T-cell (primary cell): Measurements from ENCODE around the gene OST4. TPM values are rescaled to one million over a fixed set of nuclear protein-coding genes. Genes with fewer than 3 reads are reported as not detected.

Source experiments
- ATAC-seq, 4 experiments: fragments of 200-7000 bp in 3 of 4; fragments of 150-1000 bp in 1 of 4; cut with Tn5 transposase; replicated peaks in 1 of 4; 1 replicate in 3 of 4; 2 replicates in 1 of 4; pipeline ENCODE4 v1.10.0; 2021; ENCODE audit warnings: moderate library complexity in 3 of 4, mild to moderate bottlenecking in 2 of 4, moderate number of reproducible peaks in 1 of 4
- CTCF ChIA-PET, 2 donors: fragments of 300-600 bp; sonication (Branson Sonifier 250); formaldehyde crosslinking; loops; one replicate each; lab custom pipeline; 2022; ENCODE audit warnings: antibody characterized with exemption in 2 of 2; lab: Charles Lee
- POLR2A ChIA-PET, 2 donors: fragments of 300-600 bp; sonication (Branson Sonifier 250); formaldehyde crosslinking; loops; one replicate each; lab custom pipeline; 2022; ENCODE audit warnings: antibody characterized with exemption in 2 of 2; lab: Charles Lee
- DNase-seq, 35 experiments: peaks; one replicate each; pipeline versions ENCODE4 v3.0.0 to v3.0.0-alpha.2; 2013 to 2023
- H3K27ac ChIP-seq: one replicate; pipeline ENCODE4 v1.5.1; 2013; ENCODE audit warnings: low read length
- H3K27me3 ChIP-seq, 2 experiments: replicated peaks in 1 of 2; 1 replicate in 1 of 2; 2 replicates in 1 of 2; pipeline versions ENCODE4 v1.6.1 to v1.7.0; 2013; ENCODE audit warnings: low read length in 1 of 2, mixed read lengths in 1 of 2; ENCODE audit not compliant: control insufficient read depth in 2 of 2, insufficient read depth in 2 of 2; ENCODE audit errors: extremely low read depth in 1 of 2
- H3K36me3 ChIP-seq, 2 donors: 1 replicate in 1 of 2; 2 replicates in 1 of 2; pipeline versions ENCODE4 v1.6.1 to v1.7.0; 2013; ENCODE audit warnings: low read length in 1 of 2; ENCODE audit not compliant: control insufficient read depth in 2 of 2, insufficient read depth in 1 of 2; ENCODE audit errors: extremely low read depth in 1 of 2
- H3K4me1 ChIP-seq, 2 experiments: 1 replicate in 1 of 2; 2 replicates in 1 of 2; pipeline versions ENCODE4 v1.6.1 to v1.7.0; 2013; ENCODE audit warnings: low read length in 2 of 2, mixed read lengths in 1 of 2; ENCODE audit not compliant: insufficient read depth in 2 of 2, control insufficient read depth in 1 of 2; ENCODE audit errors: extremely low read depth in 1 of 2
- H3K4me3 ChIP-seq, 2 donors: 1 replicate in 1 of 2; 2 replicates in 1 of 2; pipeline versions ENCODE4 v1.5.1 to v1.7.0; 2013; ENCODE audit warnings: mild to moderate bottlenecking in 2 of 2, low read length in 1 of 2, moderate library complexity in 1 of 2; ENCODE audit not compliant: control insufficient read depth in 1 of 2; ENCODE audit errors: extremely low read depth in 1 of 2
- H3K9me3 ChIP-seq: 2 replicates; pipeline ENCODE4 v1.7.0; 2013
- H3K27ac Mint-ChIP-seq, 2 donors: one replicate each; pipeline ENCODE4 v1.8.0; 2020 to 2021; ENCODE audit warnings: mild to moderate bottlenecking in 2 of 2, mixed read lengths in 2 of 2
- H3K27me3 Mint-ChIP-seq, 2 donors: one replicate each; pipeline ENCODE4 v1.8.0; 2021 to 2022; ENCODE audit warnings: mixed read lengths in 2 of 2
- H3K36me3 Mint-ChIP-seq: one replicate; pipeline ENCODE4 v1.8.0; 2021; ENCODE audit warnings: mixed read lengths
- H3K4me1 Mint-ChIP-seq, 3 donors: one replicate each; pipeline ENCODE4 v1.8.0; 2020 to 2022; ENCODE audit warnings: mixed read lengths in 3 of 3, mild to moderate bottlenecking in 1 of 3
- H3K4me3 Mint-ChIP-seq, 3 donors: one replicate each; pipeline ENCODE4 v1.8.0; 2020 to 2022; ENCODE audit warnings: mild to moderate bottlenecking in 3 of 3, mixed read lengths in 3 of 3, moderate library complexity in 3 of 3
- H3K9me3 Mint-ChIP-seq, 3 donors: one replicate each; pipeline ENCODE4 v1.8.0; 2020 to 2022; ENCODE audit warnings: mixed read lengths in 3 of 3
- WGBS: methylation state at CpG from one replicate; pipeline ENCODE4 v1.1.5; 2013; ENCODE audit warnings: missing lambda C conversion rate; ENCODE audit not compliant: insufficient coverage; 5-methylcytosine and 5-hydroxymethylcytosine counted together
- total RNA-seq, 35 experiments: library from RNA in 6 of 35; stranded (reverse) in 6 of 35; fragments of 120-200 nt in 1 of 35; gene quantifications; one replicate each; pipeline versions ENCODE4 v1.2.1 to v1.2.4 and lab custom pipeline; 2013 to 2026

The OST4 gene
- total RNA-seq, 5 donors from 2014 or later (not counting 1 experiment from before 2014, with no cell fraction given): 217 to 292 (median 236) TPM

GRCh38 chr2:27100036-27100435 is 28.6 kb upstream of the OST4 start:
- WGBS: 93% methylated on average over 7 of the region's 10 CpGs
- no peaks in the 10 kb centered on the region for H3K9me3 ChIP-seq
- peaks cover 2 to 9% of the 10 kb centered on the region in 2 experiments for H3K4me1 ChIP-seq
- no peak overlapping the region for H3K27ac ChIP-seq
- ATAC-seq (no peak), DNase-seq (no peak)
- Mint-ChIP-seq H3K4me3 (no peak overlapping the region), H3K36me3 (no peaks in the 10 kb centered on the region), H3K4me1 (peaks cover 12 to 17% (median 15%) of the 10 kb centered on the region in 3 donors), H3K27me3 (peaks cover 1 to 6% of the 10 kb centered on the region in 2 donors), H3K9me3 (no peaks in the 10 kb centered on the region), H3K27ac (no peak overlapping the region)
- ChIA-PET CTCF (interaction anchor here (0.5 to 1.2 kb wide), 5 partner anchors 70 to 204 kb away, joined by 3 to 4 read pairs (median 3); no protein-coding TSS in a partner anchor), POLR2A (no interaction called here)
- H3K27me3 ChIP-seq: peaks cover 0 to 14% of the 10 kb centered on the region in 2 experiments
- no peak overlapping the region for H3K4me3 ChIP-seq
- peaks cover 0 to 3% of the 10 kb centered on the region in 2 donors for H3K36me3 ChIP-seq

GRCh38 chr2:27099334-27099955 is 28.0 kb upstream of the OST4 start:
- Mint-ChIP-seq H3K27me3 (peaks cover 0 to 3% of the 10 kb centered on the region in 2 donors), H3K9me3 (no peaks in the 10 kb centered on the region), H3K36me3 (no peaks in the 10 kb centered on the region), H3K4me1 (peaks cover 12 to 22% (median 15%) of the 10 kb centered on the region in 3 donors), H3K27ac (no peak overlapping the region), H3K4me3 (no peak overlapping the region)
- ChIA-PET CTCF (interaction anchor here (0.9 to 1.9 kb wide), 5 partner anchors 70 to 204 kb away, joined by 3 to 7 read pairs (median 3); no protein-coding TSS in a partner anchor), POLR2A (no interaction called here)
- Histone ChIP-seq H3K27ac (no peak overlapping the region), H3K4me1 (peaks cover 2 to 9% of the 10 kb centered on the region in 2 experiments), H3K27me3 (peaks cover 0 to 16% of the 10 kb centered on the region in 2 experiments), H3K36me3 (peaks cover 0 to 3% of the 10 kb centered on the region in 2 donors), H3K4me3 (no peak overlapping the region), H3K9me3 (no peaks in the 10 kb centered on the region)
- ATAC-seq: no peak
- no peak for DNase-seq
- 89% methylated on average over 14 of the region's 19 CpGs for WGBS

DNA sequence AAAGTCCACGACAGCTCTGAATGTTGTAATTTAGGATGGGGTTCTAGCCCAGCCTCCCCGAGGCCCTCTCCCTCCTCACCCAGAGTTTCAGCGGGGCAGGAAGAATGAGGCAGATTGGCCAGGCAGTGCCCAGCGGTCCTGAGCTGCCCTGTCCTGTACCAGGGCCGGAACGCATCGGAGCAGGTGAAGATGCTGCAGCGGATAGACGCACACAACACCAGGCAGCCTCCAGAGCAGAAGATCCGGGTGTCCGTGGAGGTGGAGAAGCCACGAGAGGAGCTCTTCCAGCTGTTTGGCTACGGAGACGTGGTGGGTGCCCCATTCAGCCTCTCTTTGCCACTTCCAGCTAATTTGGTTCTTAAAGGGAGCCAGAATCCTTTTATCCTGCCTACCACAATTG is 25.9 kb upstream of the OST4 start:
- H3K27me3 Mint-ChIP-seq: no peaks in the 10 kb centered on the region
- no peaks in the 10 kb centered on the region for H3K36me3 Mint-ChIP-seq
- no peak overlapping the region for H3K27ac ChIP-seq
- H3K9me3 ChIP-seq: no peaks in the 10 kb centered on the region
- peaks cover 12 to 22% (median 15%) of the 10 kb centered on the region in 3 donors for H3K4me1 Mint-ChIP-seq
- H3K4me3 Mint-ChIP-seq: no peak overlapping the region
- H3K4me3 ChIP-seq: no peak overlapping the region
- CTCF ChIA-PET: interaction anchor here (0.6 to 1.3 kb wide), 6 partner anchors 8 to 1304 kb away, joined by 3 to 8 read pairs (median 4); partner anchors contain the start of gene KHK (in 1 of the 2)
- H3K9me3 Mint-ChIP-seq: no peaks in the 10 kb centered on the region
- POLR2A ChIA-PET: no interaction called here
- DNase-seq: no peak
- H3K4me1 ChIP-seq: peaks cover 2 to 9% of the 10 kb centered on the region in 2 experiments
- H3K36me3 ChIP-seq: peaks cover 0 to 3% of the 10 kb centered on the region in 2 donors
- H3K27ac Mint-ChIP-seq: no peak overlapping the region
- no peak for ATAC-seq
- 93% methylated on average over 11 of the region's 14 CpGs for WGBS
- peaks cover 0 to 10% of the 10 kb centered on the region in 2 experiments for H3K27me3 ChIP-seq

- Mint-ChIP-seq H3K27ac (no peak overlapping the region), H3K4me1 (peaks cover 12 to 23% (median 15%) of the 10 kb centered on the region in 3 donors), H3K4me3 (peak overlapping the region in 1 of 3 donors; percentile 59), H3K27me3 (no peaks in the 10 kb centered on the region), H3K36me3 (peaks cover under 1% of the 10 kb centered on the region), H3K9me3 (no peaks in the 10 kb centered on the region)
- CTCF ChIA-PET: interaction anchor here (0.5 to 1.5 kb wide), 9 partner anchors 9 to 1304 kb away, joined by 3 to 8 read pairs (median 4); partner anchors contain the start of gene KHK (in 1 of the 2)
- H3K27me3 ChIP-seq: peaks cover 0 to 6% of the 10 kb centered on the region in 2 experiments
- no peak for DNase-seq
- WGBS: 100% methylated on average over 2 of the region's 3 CpGs
- H3K9me3 ChIP-seq: no peaks in the 10 kb centered on the region
- ATAC-seq: no peak
- H3K4me3 ChIP-seq: no peak overlapping the region
- H3K36me3 ChIP-seq: peaks cover 0 to 3% of the 10 kb centered on the region in 2 donors
- peaks cover 2 to 9% of the 10 kb centered on the region in 2 experiments for H3K4me1 ChIP-seq
- POLR2A ChIA-PET: no interaction called here
- no peak overlapping the region for H3K27ac ChIP-seq
These were observed 25.4 kb upstream of the OST4 start for GRCh38 chr2:27096748-27097297.

- peak overlapping the region in 1 of 2 donors; percentile 16 for H3K27ac Mint-ChIP-seq
- Histone ChIP-seq H3K4me1 (peaks cover 2 to 9% of the 10 kb centered on the region in 2 experiments), H3K27ac (no peak overlapping the region), H3K36me3 (peaks cover 0 to 3% of the 10 kb centered on the region in 2 donors), H3K9me3 (no peaks in the 10 kb centered on the region), H3K27me3 (peaks cover 0 to 6% of the 10 kb centered on the region in 2 experiments), H3K4me3 (peak overlapping the region; percentile 23 to 46)
- 37% methylated on average over 12 of the region's 18 CpGs for WGBS
- no peaks in the 10 kb centered on the region for H3K9me3 Mint-ChIP-seq
- no peaks in the 10 kb centered on the region for H3K27me3 Mint-ChIP-seq
- ChIA-PET POLR2A (interaction anchor here in 1 of 2 donors (0.6 kb wide), 1 partner anchor 183 kb away, joined by 4 read pairs; no protein-coding TSS in a partner anchor), CTCF (interaction anchor here in 1 of 2 donors (0.5 to 1.5 kb wide), 5 partner anchors 9 to 588 kb away, joined by 3 to 7 read pairs (median 4); partner anchors contain the start of gene KHK)
- H3K36me3 Mint-ChIP-seq: peaks cover 3% of the 10 kb centered on the region
- ATAC-seq (peak; percentile 78 to 97 (median 81)), DNase-seq (peak in 15 of 35 experiments; percentile 11 to 65 (median 29))
- H3K4me3 Mint-ChIP-seq: peak overlapping the region; percentile 47 to 59 (median 59)
- H3K4me1 Mint-ChIP-seq: peaks cover 12 to 29% (median 15%) of the 10 kb centered on the region in 3 donors
These were observed 24.5 kb upstream of the OST4 start for GRCh38 chr2:27095745-27096651.
